AG09319 (cell line): ENCODE measurements around the gene ARHGAP15.

Experiments used
- DNase-seq: peaks from one replicate; pipeline ENCODE4 v3.0.0-alpha.2; 2010; ENCODE audit warnings: low read depth; ENCODE audit errors: extremely low read depth
- CTCF ChIP-seq: IDR thresholded peaks from 2 replicates; pipeline ENCODE4 v1.5.1; 2011; ENCODE audit warnings: low read depth, mild to moderate bottlenecking, inconsistent platforms, low read length, moderate library complexity

Gene ARHGAP15

GRCh38 chr2:143768991-143769390, 639.8 kb downstream of the ARHGAP15 start:
- DNase-seq: no peak
- no peak for TF ChIP-seq CTCF

DNA sequence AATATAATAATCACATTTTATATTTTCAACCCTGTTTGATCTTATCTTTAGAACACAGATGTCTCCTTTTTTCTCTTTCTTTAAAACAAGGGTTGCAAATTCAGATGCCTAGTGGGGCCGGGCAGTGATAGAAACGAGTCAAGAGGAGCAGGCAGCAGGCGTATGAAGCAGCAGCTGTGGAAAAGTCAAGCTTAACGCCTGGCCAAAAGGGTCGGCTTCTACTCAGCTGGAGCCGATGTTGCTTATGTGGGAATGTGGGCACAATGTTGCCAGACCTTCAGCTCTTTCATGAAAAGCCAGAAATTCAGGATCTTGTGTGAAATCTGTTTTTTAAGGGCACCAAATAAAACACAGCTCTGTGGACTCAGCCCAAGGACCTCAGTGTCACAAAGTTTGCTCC, 642.7 kb downstream of the ARHGAP15 start:
- DNase-seq: no peak
- TF ChIP-seq CTCF: no peak

GRCh38 chr2:143776526-143777297, 647.5 kb downstream of the ARHGAP15 start:
- DNase-seq: no peak
- no peak for TF ChIP-seq CTCF

GRCh38 chr2:143779021-143779420, 649.8 kb downstream of the ARHGAP15 start:
- TF ChIP-seq CTCF: no peak
- no peak for DNase-seq

GRCh38 chr2:143786026-143786765, 657.0 kb downstream of the ARHGAP15 start:
- no peak for DNase-seq
- no peak for TF ChIP-seq CTCF

- no peak for TF ChIP-seq CTCF
- DNase-seq: no peak
Measured at GRCh38 chr2:143787674-143788073, 658.5 kb downstream of the ARHGAP15 start.

GRCh38 chr2:143792602-143793001, 663.4 kb downstream of the ARHGAP15 start:
- no peak for TF ChIP-seq CTCF
- no peak for DNase-seq
